ENCODE data around the gene TICAM2.

DNA sequence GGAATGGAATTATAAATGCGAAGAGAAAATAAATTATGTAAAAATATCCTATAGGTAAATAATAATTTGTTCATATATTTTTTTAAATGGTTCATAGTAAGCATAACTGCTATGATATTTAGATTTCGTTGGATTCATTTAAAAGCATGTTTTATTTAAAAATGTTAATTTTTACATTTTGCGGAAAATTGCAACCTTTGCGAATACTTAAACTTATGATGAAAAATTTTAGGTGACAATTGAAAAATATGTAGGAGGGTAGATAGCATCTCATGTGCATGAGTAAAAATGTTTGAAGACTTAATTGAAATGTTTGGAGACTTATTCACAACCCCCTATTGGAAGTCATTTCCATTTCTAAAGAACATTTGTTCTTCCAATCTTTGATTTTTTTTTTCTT lies 53.6 kb downstream of the TICAM2 start:
- TF ChIP-seq ZNF138 (CRISPR knock-in tag; conservative IDR thresholded peaks at IDR 0.05): no peak
- TF ChIP-seq CREB1 (CRISPR knock-in tag; IDR thresholded peaks at IDR 0.05): no peak
- no peak for TF ChIP-seq CTCF (IDR thresholded peaks at IDR 0.05)
- TF ChIP-seq ZNF396 (CRISPR knock-in tag; IDR thresholded peaks at IDR 0.05; ENCODE audit: borderline replicate concordance): no peak
- TF ChIP-seq SP1 (CRISPR knock-in tag; conservative IDR thresholded peaks at IDR 0.05): no peak
- TF ChIP-seq, protein P1, sequence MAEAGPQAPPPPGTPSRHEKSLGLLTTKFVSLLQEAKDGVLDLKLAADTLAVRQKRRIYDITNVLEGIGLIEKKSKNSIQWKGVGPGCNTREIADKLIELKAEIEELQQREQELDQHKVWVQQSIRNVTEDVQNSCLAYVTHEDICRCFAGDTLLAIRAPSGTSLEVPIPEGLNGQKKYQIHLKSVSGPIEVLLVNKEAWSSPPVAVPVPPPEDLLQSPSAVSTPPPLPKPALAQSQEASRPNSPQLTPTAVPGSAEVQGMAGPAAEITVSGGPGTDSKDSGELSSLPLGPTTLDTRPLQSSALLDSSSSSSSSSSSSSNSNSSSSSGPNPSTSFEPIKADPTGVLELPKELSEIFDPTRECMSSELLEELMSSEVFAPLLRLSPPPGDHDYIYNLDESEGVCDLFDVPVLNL (CRISPR knock-in tag; IDR thresholded peaks at IDR 0.05; ENCODE audit: borderline replicate concordance, low read depth): no peak
- no peak for TF ChIP-seq MYBL2 (CRISPR knock-in tag; IDR thresholded peaks at IDR 0.05)
